Osteocyte (in vitro differentiated cells): ENCODE measurements around the gene NEMP1. TPM values are rescaled to one million over a fixed set of nuclear protein-coding genes. Genes with fewer than 3 reads are reported as not detected.

ENCODE experiments used
- DNase-seq: peaks from one replicate; pipeline ENCODE4 v3.0.0; 2021; ENCODE audit warnings: mixed read lengths; ENCODE audit not compliant: unreplicated experiment; ENCODE audit errors: extremely low spot score
- H3K27ac Mint-ChIP-seq: one replicate; pipeline ENCODE4 v1.8.0; 2021; ENCODE audit warnings: mild to moderate bottlenecking, mixed read lengths; ENCODE audit not compliant: unreplicated experiment
- H3K27me3 Mint-ChIP-seq: one replicate; pipeline ENCODE4 v1.8.0; 2021; ENCODE audit warnings: mixed read lengths; ENCODE audit not compliant: unreplicated experiment
- H3K36me3 Mint-ChIP-seq: one replicate; pipeline ENCODE4 v1.8.0; 2021; ENCODE audit warnings: mixed read lengths; ENCODE audit not compliant: unreplicated experiment
- H3K4me1 Mint-ChIP-seq: one replicate; pipeline ENCODE4 v1.8.0; 2021; ENCODE audit warnings: mixed read lengths; ENCODE audit not compliant: unreplicated experiment
- H3K4me3 Mint-ChIP-seq: one replicate; pipeline ENCODE4 v1.8.0; 2021; ENCODE audit warnings: mild to moderate bottlenecking, moderate library complexity, mixed read lengths; ENCODE audit not compliant: unreplicated experiment
- H3K9me3 Mint-ChIP-seq: one replicate; pipeline ENCODE4 v1.8.0; 2021; ENCODE audit warnings: mixed read lengths; ENCODE audit not compliant: unreplicated experiment
- total RNA-seq: library from RNA; stranded (reverse); gene quantifications from 2 replicates; pipeline ENCODE4 v1.2.1, GENCODE V29; 2021
- TF ChIP-seq, protein P1 (sequence below): fragments of 200-600 bp; sonication (generic); IDR thresholded peaks from 2 replicates; pipeline ENCODE4 v1.5.0; 2021; ENCODE audit warnings: antibody characterized with exemption, mild to moderate bottlenecking, moderate library complexity

The NEMP1 gene
- total RNA-seq, 1 donor from 2014 or later = 12.1 TPM

DNA sequence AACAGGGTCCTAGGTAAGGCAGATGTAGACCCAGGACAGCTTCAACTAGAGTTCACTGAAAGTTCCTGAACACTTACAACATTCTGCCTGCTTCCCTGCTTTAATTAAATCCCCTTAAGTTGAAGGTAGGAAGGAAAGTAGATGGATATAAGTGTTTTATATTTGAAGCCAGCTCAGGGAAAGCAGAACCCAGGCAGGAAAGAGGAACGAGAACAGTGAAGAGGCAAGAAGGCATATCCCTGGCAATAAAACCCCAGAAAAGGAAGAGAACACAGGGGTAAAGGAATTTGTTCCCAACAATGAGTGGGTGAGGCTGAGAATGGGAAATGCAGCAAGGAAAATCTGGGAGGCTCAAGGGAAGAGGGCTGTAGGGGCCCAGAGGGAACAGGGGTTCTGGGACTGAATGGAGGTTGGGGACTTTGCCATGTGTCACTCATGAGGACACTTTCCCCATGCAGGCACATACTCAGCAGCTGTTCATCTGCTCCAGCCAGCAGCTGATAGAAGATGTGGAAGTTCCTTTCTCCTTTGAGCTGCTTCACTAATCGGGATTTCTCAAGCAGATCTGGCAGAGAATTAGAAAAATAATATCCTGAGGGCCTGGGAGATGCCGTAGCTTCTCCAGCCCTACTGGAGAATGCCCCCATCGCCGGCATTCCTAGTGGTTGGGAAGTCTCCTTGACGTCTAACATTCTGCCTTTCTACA, 32.4 kb downstream of the NEMP1 start:
- Mint-ChIP-seq H3K36me3 (no peaks in the 10 kb centered on the region), H3K4me1 (peaks cover 3% of the 10 kb centered on the region), H3K27ac (no peak overlapping the region), H3K4me3 (no peak overlapping the region), H3K9me3 (no peaks in the 10 kb centered on the region), H3K27me3 (peaks cover 30% of the 10 kb centered on the region)
- TF ChIP-seq, protein P1, sequence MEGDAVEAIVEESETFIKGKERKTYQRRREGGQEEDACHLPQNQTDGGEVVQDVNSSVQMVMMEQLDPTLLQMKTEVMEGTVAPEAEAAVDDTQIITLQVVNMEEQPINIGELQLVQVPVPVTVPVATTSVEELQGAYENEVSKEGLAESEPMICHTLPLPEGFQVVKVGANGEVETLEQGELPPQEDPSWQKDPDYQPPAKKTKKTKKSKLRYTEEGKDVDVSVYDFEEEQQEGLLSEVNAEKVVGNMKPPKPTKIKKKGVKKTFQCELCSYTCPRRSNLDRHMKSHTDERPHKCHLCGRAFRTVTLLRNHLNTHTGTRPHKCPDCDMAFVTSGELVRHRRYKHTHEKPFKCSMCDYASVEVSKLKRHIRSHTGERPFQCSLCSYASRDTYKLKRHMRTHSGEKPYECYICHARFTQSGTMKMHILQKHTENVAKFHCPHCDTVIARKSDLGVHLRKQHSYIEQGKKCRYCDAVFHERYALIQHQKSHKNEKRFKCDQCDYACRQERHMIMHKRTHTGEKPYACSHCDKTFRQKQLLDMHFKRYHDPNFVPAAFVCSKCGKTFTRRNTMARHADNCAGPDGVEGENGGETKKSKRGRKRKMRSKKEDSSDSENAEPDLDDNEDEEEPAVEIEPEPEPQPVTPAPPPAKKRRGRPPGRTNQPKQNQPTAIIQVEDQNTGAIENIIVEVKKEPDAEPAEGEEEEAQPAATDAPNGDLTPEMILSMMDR = no peak
- no peak for DNase-seq

DNA sequence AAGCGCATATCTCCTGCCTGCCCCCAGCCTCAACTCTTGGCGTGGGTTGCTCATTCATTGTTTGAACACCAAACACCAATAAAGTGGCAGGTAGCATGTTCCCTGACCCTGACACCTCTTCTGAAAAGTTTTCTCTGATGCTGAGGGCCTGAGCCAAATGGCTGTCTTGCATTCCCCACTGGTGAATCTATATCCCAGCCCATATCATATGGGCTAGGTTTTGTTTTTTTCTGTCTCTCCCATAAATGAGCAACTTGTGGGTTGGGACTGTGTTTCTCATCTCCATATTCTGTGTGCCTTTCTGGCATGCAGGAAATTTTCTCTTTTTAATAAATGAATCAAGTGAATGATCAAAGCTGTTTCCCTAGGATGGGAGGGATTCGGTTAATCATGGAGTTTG, 33.7 kb downstream of the NEMP1 start:
- TF ChIP-seq, protein P1 = no peak
- Mint-ChIP-seq H3K27ac (no peak overlapping the region), H3K4me3 (no peak overlapping the region), H3K4me1 (peaks cover 3% of the 10 kb centered on the region), H3K9me3 (no peaks in the 10 kb centered on the region), H3K36me3 (no peaks in the 10 kb centered on the region), H3K27me3 (peaks cover 35% of the 10 kb centered on the region)
- DNase-seq = no peak

- DNase-seq = no peak
- peaks cover 36% of the 10 kb centered on the region for H3K27me3 Mint-ChIP-seq
- H3K4me1 Mint-ChIP-seq = peaks cover 3% of the 10 kb centered on the region
- no peaks in the 10 kb centered on the region for H3K36me3 Mint-ChIP-seq
- TF ChIP-seq, protein P1 = no peak
- H3K4me3 Mint-ChIP-seq = no peak overlapping the region
- no peak overlapping the region for H3K27ac Mint-ChIP-seq
- H3K9me3 Mint-ChIP-seq = no peaks in the 10 kb centered on the region
These were observed 34.1 kb downstream of the NEMP1 start for GRCh38 chr12:57044468-57044867.

DNA sequence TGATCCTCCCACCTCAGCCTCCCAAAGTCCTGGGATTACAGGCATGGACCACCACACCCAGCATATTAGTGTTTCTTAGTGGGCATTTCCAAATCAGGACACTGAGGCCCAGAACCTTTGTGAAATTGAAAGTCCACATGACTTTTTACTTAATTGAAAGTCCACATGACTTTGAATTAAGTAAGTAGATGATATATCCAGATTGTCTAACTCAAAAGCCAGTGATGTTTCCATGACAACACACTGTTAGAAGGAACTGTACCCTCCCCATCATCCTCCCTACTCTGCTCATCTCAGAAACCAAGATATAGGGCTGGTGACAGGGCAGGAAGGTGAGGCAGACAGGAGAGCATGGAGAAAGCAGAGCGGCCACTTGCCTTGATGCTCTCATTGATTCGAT, 35.9 kb downstream of the NEMP1 start:
- no peaks in the 10 kb centered on the region for H3K9me3 Mint-ChIP-seq
- no peak overlapping the region for H3K27ac Mint-ChIP-seq
- H3K4me1 Mint-ChIP-seq = no peaks in the 10 kb centered on the region
- DNase-seq = no peak
- H3K27me3 Mint-ChIP-seq = peaks cover 49% of the 10 kb centered on the region
- H3K36me3 Mint-ChIP-seq = no peaks in the 10 kb centered on the region
- no peak overlapping the region for H3K4me3 Mint-ChIP-seq
- TF ChIP-seq, protein P1 = no peak

DNA sequence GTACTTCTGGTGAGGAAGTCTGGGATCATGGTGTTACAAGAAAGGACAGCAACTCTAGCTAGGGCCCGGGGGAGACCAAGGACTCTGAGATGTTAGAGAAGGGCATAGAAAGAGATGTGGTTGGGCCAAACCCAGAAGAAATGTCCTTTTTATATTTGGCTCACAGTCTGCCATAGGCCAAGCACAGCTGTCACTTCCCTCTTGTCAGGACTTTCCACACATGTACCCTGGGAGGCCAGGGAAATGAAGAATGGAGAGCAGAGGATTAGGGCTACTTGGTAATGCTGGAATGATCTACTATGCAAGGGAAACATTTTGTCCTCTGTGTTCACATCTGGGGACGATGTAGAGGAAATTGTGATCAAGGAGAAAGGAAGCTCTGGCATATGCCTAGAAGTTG, 37.8 kb downstream of the NEMP1 start:
- Mint-ChIP-seq H3K4me3 (no peak overlapping the region), H3K36me3 (no peaks in the 10 kb centered on the region), H3K4me1 (no peaks in the 10 kb centered on the region), H3K9me3 (no peaks in the 10 kb centered on the region), H3K27ac (no peak overlapping the region), H3K27me3 (peaks cover 56% of the 10 kb centered on the region)
- TF ChIP-seq, protein P1 = no peak
- DNase-seq = no peak
